ENCODE measurements around the gene SPTBN1. TPM values are rescaled to one million over a fixed set of nuclear protein-coding genes. Genes with fewer than 3 reads are reported as not detected.
A peak's percentile ranks its signal among the peaks of the same experiment; 100 is the strongest.

Gene SPTBN1
- total and polyA plus RNA-seq, 2 experiments from 2014 or later = 58.1 to 204 TPM

DNA sequence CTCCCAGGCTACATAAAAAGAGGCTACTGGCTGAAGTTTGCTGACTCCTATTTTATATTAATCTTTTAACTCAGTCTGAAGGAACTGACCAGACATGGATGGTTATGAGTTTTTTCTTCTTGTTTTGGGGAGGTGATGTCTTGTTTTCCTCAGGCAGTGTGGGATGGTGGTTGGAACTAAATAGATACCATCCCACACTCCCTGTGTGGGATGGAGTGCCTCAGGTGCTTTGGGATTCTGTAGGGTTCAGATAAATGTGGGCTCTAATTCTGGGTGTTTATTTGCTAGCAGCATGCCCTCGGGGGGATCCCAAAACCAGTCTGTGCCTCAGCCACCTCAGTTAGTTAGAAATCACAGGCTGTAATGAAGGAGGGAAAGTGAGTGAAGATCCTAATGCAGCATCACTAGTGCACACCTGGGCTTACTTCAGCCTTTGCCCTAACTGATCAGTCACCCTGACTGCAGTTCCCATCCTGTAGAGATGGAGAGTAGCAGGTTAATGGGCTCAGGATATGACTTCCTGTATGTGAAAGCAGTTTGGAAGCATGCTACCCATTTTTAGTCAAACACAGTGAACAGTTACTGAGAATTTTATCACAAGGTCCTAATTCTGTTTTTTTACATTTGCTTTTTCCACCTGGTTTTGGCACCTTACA, 132.2 kb downstream of the SPTBN1 start (continued):
- TF ChIP-seq, protein P1, sequence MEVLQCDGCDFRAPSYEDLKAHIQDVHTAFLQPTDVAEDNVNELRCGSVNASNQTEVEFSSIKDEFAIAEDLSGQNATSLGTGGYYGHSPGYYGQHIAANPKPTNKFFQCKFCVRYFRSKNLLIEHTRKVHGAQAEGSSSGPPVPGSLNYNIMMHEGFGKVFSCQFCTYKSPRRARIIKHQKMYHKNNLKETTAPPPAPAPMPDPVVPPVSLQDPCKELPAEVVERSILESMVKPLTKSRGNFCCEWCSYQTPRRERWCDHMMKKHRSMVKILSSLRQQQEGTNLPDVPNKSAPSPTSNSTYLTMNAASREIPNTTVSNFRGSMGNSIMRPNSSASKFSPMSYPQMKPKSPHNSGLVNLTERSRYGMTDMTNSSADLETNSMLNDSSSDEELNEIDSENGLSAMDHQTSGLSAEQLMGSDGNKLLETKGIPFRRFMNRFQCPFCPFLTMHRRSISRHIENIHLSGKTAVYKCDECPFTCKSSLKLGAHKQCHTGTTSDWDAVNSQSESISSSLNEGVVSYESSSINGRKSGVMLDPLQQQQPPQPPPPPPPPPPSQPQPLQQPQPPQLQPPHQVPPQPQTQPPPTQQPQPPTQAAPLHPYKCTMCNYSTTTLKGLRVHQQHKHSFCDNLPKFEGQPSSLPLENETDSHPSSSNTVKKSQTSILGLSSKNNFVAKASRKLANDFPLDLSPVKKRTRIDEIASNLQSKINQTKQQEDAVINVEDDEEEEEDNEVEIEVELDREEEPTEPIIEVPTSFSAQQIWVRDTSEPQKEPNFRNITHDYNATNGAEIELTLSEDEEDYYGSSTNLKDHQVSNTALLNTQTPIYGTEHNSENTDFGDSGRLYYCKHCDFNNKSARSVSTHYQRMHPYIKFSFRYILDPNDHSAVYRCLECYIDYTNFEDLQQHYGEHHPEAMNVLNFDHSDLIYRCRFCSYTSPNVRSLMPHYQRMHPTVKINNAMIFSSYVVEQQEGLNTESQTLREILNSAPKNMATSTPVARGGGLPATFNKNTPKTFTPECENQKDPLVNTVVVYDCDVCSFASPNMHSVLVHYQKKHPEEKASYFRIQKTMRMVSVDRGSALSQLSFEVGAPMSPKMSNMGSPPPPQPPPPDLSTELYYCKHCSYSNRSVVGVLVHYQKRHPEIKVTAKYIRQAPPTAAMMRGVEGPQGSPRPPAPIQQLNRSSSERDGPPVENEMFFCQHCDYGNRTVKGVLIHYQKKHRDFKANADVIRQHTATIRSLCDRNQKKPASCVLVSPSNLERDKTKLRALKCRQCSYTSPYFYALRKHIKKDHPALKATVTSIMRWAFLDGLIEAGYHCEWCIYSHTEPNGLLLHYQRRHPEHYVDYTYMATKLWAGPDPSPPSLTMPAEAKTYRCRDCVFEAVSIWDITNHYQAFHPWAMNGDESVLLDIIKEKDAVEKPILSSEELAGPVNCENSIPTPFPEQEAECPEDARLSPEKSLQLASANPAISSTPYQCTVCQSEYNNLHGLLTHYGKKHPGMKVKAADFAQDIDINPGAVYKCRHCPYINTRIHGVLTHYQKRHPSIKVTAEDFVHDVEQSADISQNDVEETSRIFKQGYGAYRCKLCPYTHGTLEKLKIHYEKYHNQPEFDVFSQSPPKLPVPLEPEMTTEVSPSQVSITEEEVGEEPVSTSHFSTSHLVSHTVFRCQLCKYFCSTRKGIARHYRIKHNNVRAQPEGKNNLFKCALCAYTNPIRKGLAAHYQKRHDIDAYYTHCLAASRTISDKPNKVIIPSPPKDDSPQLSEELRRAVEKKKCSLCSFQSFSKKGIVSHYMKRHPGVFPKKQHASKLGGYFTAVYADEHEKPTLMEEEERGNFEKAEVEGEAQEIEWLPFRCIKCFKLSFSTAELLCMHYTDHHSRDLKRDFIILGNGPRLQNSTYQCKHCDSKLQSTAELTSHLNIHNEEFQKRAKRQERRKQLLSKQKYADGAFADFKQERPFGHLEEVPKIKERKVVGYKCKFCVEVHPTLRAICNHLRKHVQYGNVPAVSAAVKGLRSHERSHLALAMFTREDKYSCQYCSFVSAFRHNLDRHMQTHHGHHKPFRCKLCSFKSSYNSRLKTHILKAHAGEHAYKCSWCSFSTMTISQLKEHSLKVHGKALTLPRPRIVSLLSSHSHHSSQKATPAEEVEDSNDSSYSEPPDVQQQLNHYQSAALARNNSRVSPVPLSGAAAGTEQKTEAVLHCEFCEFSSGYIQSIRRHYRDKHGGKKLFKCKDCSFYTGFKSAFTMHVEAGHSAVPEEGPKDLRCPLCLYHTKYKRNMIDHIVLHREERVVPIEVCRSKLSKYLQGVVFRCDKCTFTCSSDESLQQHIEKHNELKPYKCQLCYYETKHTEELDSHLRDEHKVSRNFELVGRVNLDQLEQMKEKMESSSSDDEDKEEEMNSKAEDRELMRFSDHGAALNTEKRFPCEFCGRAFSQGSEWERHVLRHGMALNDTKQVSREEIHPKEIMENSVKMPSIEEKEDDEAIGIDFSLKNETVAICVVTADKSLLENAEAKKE (CRISPR knock-in tag; IDR thresholded peaks at IDR 0.05) = no peak
- TF ChIP-seq POLR2AphosphoS5 (IDR thresholded peaks at IDR 0.05; ENCODE audit: low read depth) = no peak

DNA sequence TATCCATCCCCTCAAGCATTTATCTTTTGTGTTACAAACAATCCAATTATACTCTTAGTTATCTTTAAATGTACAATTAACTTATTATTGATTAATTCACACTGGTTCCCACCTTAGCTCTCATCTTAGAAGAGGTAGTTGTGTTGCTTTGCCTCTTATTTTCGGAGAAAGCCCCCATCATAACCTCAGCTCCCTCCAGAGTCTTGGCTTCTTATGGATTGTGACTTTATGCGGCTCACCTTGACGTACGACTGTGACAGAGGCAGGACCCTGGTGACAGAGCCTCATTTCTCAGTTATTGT, 132.9 kb downstream of the SPTBN1 start:
- Histone ChIP-seq H3F3A (replicated peaks; ENCODE audit: low read depth) (no peaks in the 10 kb centered on the region), H3K27ac (ENCODE audit: low read depth) (no peak overlapping the region), H3K79me2 (replicated peaks; ENCODE audit: insufficient read depth) (peaks cover 100% of the 10 kb centered on the region), H4K20me1 (replicated peaks; ENCODE audit: insufficient read depth) (peaks cover 74% of the 10 kb centered on the region), H3K27me3 (ENCODE audit: insufficient read depth) (no peaks in the 10 kb centered on the region), H3K4me2 (peak overlapping the region; percentile 61; the same call in 1 of the 2 replicates), H3K4me1 (ENCODE audit: insufficient read depth) (peaks cover 36% of the 10 kb centered on the region), H2AFZ (no peak overlapping the region), H3K4me3 (no peak overlapping the region), H3K36me3 (ENCODE audit: insufficient read depth) (no peaks in the 10 kb centered on the region), H3K9me2 (ENCODE audit: insufficient read depth) (no peaks in the 10 kb centered on the region)
- Mint-ChIP-seq H3K27ac (peak overlapping the region; percentile 88), H3K27me3 (ENCODE audit: insufficient read depth, low read depth, poor library complexity) (peaks cover 10% of the 10 kb centered on the region), H3K4me3 (no peak overlapping the region; the same call in 2 of the 3 replicates), H3K9me3 (no peaks in the 10 kb centered on the region), H3K36me3 (ENCODE audit: low read depth) (no peaks in the 10 kb centered on the region), H3K4me1 (peaks cover 44% of the 10 kb centered on the region)
- DNase-seq (ENCODE audit: low spot score) (no peak), ATAC-seq (no peak)
- no peak for TF ChIP-seq EZH2phosphoT487 (IDR thresholded peaks at IDR 0.05; ENCODE audit: unreplicated experiment)
- TF ChIP-seq, protein P1 (CRISPR knock-in tag; IDR thresholded peaks at IDR 0.05) = no peak
- no peak for TF ChIP-seq POLR2AphosphoS5 (IDR thresholded peaks at IDR 0.05; ENCODE audit: low read depth)
- no peak for TF ChIP-seq EZH2 (IDR thresholded peaks at IDR 0.05; ENCODE audit: low read depth, unreplicated experiment)
- TF ChIP-seq ZNF114 (CRISPR knock-in tag; IDR thresholded peaks at IDR 0.05) = no peak
- no peak for TF ChIP-seq NANOG (IDR thresholded peaks at IDR 0.05; ENCODE audit: borderline replicate concordance)
- TF ChIP-seq ZNF331 (CRISPR knock-in tag; IDR thresholded peaks at IDR 0.05; ENCODE audit: low read depth) = no peak
- TF ChIP-seq JUNB (IDR thresholded peaks at IDR 0.05; ENCODE audit: unreplicated experiment) = no peak
- TF ChIP-seq, protein P2, sequence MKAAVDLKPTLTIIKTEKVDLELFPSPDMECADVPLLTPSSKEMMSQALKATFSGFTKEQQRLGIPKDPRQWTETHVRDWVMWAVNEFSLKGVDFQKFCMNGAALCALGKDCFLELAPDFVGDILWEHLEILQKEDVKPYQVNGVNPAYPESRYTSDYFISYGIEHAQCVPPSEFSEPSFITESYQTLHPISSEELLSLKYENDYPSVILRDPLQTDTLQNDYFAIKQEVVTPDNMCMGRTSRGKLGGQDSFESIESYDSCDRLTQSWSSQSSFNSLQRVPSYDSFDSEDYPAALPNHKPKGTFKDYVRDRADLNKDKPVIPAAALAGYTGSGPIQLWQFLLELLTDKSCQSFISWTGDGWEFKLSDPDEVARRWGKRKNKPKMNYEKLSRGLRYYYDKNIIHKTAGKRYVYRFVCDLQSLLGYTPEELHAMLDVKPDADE (IDR thresholded peaks at IDR 0.05) = no peak

All from GM23338 (cell line).